Smooth muscle cell of trachea (primary cell): Measurements from ENCODE around the gene TNFRSF9. TPM values are rescaled to one million over a fixed set of nuclear protein-coding genes. Genes with fewer than 3 reads are reported as not detected.

Experiments
- total RNA-seq: library from RNA; depleted of rRNA; stranded (reverse); fragments of >200 nt; gene quantifications from 2 replicates; pipeline ENCODE4 v1.2.1, GENCODE V29; 2014

The TNFRSF9 gene
- total RNA-seq, result 0.17 TPM in 1 of 2 replicates, not detected in the other

GRCh38 chr1:7940745-7941436 is at the start of gene TNFRSF9:
Gene TNFRSF9, minus strand, starts transcription at chr1:7940839. Its CDS starts 845 bp downstream, at chr1:7939994.

GRCh38 chr1:7961216-7962013 is 20.8 kb upstream of the TNFRSF9 start, which contains the start of gene PARK7:
Gene PARK7, plus strand, starts transcription at chr1:7961711. Its CDS starts 1,075 bp downstream, at chr1:7962786.

Other genes with a start within 250 kb of the TNFRSF9 start
- gene VAMP3, start 169.5 kb downstream of the TNFRSF9 start, total RNA-seq, result 96.1 and 117 TPM in 2 replicates
- gene PER3, start 156.5 kb downstream of the TNFRSF9 start, total RNA-seq, result 7.3 and 9.6 TPM in 2 replicates
- not detected in 2 replicates for gene UTS2, start 87.8 kb downstream of the TNFRSF9 start, total RNA-seq
- gene PARK7, start 20.9 kb upstream of the TNFRSF9 start, total RNA-seq, result 185 and 323 TPM in 2 replicates
- 11.5 and 19.5 TPM in 2 replicates for gene ERRFI1, start 85.5 kb upstream of the TNFRSF9 start, total RNA-seq